ENCODE data around the gene EVX2. TPM values are rescaled to one million over a fixed set of nuclear protein-coding genes. Genes with fewer than 3 reads are reported as not detected.

The EVX2 gene
- not detected in 2 replicates for total RNA-seq

GRCh38 chr2:176083796-176084261 lies at the start of gene EVX2:
TSS of gene EVX2 (minus strand) at chr2:176083962. CDS start at chr2:176083776, 186 bp downstream.

GRCh38 chr2:176128982-176129796 lies 45.4 kb upstream of the EVX2 start, which contains the start of gene HOXD8:
TSS of gene HOXD8 (plus strand) at chr2:176129705. CDS start at chr2:176130367, 662 bp downstream.

DNA sequence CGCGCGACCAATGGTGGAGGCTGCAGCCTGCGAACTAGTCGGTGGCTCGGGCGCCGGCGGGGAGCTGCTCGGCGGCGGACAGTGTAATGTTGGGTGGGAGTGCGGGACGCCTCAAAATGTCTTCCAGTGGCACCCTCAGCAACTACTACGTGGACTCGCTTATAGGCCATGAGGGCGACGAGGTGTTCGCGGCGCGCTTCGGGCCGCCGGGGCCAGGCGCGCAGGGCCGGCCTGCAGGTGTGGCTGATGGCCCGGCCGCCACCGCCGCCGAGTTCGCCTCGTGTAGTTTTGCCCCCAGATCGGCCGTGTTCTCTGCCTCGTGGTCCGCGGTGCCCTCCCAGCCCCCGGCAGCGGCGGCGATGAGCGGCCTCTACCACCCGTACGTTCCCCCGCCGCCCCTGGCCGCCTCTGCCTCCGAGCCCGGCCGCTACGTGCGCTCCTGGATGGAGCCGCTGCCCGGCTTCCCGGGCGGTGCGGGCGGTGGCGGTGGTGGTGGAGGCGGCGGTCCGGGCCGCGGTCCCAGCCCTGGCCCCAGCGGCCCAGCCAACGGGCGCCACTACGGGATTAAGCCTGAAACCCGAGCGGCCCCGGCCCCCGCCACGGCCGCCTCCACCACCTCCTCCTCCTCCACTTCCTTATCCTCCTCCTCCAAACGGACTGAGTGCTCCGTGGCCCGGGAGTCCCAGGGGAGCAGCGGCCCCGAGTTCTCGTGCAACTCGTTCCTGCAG lies 39.1 kb upstream of the EVX2 start, which contains the start of gene HOXD9:
Gene HOXD9 (plus strand): TSS at position 37 of the 728 bp plus-strand sequence. CDS start 50 bp downstream, at position 87.

GRCh38 chr2:176115883-176116813 lies 32.4 kb upstream of the EVX2 start, which contains the start of gene HOXD10:
TSS of gene HOXD10 (plus strand) at chr2:176116778. CDS start at chr2:176116834, 56 bp downstream.

GRCh38 chr2:176106581-176107539 lies 23.1 kb upstream of the EVX2 start, which contains the start of gene HOXD11:
TSS of gene HOXD11 (plus strand) at chr2:176107280. CDS start at chr2:176107356, 76 bp downstream.

DNA sequence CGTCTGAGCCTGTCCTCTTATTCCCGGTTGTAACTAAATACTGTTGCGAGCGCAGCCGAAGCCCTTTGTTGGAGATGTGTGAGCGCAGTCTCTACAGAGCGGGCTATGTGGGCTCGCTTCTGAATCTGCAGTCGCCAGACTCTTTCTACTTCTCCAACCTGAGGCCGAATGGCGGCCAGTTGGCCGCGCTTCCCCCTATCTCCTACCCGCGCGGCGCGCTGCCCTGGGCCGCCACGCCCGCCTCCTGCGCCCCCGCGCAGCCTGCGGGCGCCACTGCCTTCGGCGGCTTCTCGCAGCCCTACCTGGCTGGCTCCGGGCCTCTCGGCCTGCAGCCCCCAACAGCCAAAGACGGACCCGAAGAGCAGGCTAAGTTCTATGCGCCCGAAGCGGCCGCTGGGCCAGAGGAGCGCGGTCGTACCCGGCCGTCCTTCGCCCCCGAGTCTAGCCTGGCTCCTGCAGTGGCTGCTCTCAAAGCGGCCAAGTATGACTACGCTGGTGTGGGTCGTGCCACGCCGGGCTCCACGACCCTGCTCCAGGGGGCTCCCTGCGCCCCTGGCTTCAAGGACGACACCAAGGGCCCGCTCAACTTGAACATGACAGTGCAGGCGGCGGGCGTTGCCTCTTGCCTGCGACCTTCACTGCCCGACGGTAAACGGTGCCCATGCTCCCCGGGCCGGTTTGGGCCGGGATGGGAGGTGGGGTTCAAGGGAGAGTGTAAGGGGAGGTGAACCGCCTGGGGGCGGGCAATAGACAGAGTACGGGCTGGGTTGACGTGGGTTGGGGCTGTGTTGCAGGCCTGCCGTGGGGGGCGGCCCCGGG lies 16.2 kb upstream of the EVX2 start, which contains the start of gene HOXD12:
Gene HOXD12 (plus strand): TSS at position 68 of the 819 bp plus-strand sequence. CDS start 7 bp downstream, at position 75.

DNA sequence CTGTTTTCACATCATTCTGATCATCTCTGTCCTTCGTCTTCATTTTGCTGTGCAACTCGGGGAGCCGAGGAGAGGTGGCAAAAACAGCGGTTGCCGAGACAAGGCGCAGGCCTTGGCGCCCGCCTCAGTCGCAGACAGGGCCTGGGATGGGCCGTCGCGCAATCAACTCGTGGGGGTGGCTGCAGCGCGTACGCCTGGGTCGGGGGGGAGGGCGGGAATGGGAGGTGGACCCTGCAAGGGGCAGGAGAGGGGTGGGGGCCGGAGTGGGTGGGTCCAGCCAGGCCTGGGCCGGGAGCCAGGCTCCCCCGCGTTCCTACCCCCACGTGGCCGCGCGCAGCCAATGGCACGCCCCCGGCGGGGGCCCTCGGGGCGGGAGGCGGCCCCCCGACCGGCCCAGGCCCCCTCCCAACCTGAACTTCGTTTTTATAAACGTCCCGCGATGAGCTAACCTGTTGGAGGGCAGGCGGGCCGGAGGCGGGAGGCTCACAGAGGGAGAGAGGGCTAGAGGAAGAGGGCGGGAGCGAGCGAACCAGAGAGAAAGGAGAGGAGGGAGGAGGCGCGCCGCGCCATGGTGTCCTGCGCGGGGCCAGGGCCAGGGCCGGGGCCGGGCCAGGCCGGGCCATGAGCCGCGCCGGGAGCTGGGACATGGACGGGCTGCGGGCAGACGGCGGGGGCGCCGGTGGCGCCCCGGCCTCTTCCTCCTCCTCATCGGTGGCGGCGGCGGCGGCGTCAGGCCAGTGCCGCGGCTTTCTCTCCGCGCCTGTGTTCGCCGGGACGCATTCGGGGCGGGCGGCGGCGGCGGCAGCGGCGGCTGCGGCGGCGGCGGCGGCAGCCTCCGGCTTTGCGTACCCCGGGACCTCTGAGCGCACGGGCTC lies 8.7 kb upstream of the EVX2 start, which contains the start of gene HOXD13:
Gene HOXD13 (plus strand): TSS at position 452 of the 875 bp plus-strand sequence. CDS start 170 bp downstream, at position 622.

Other genes with a start within 250 kb of the EVX2 start
- 30.3 and 34.5 TPM in 2 replicates for gene LNPK, start 81.7 kb downstream of the EVX2 start, total RNA-seq
- 1.6 TPM in 1 of 2 replicates, not detected in the other for gene HOXD13, start 8.8 kb upstream of the EVX2 start, total RNA-seq
- not detected in 2 replicates for gene HOXD12, start 15.8 kb upstream of the EVX2 start, total RNA-seq
- 0.37 and 2.5 TPM in 2 replicates for gene HOXD11, start 23.3 kb upstream of the EVX2 start, total RNA-seq
- gene HOXD10, start 32.8 kb upstream of the EVX2 start, total RNA-seq, result 2.7 TPM in 1 of 2 replicates, not detected in the other
- 0.37 and 0.78 TPM in 2 replicates for gene HOXD9, start 38.8 kb upstream of the EVX2 start, total RNA-seq
- gene HOXD8, start 45.7 kb upstream of the EVX2 start, total RNA-seq, result 7.7 and 10.0 TPM in 2 replicates
- gene HOXD4, start 67.6 kb upstream of the EVX2 start, total RNA-seq, result 1.1 and 2.0 TPM in 2 replicates
- 2.2 TPM in 2 replicates for gene HOXD3, start 73.3 kb upstream of the EVX2 start, total RNA-seq
- not detected in 2 replicates for gene HOXD1, start 104.7 kb upstream of the EVX2 start, total RNA-seq
- gene MTX2, start 185.5 kb upstream of the EVX2 start, total RNA-seq, result 10.2 and 10.3 TPM in 2 replicates

Measured in subcutaneous preadipocyte (primary cell).